ENCODE data around the gene MYF6.

The MYF6 gene

DNA sequence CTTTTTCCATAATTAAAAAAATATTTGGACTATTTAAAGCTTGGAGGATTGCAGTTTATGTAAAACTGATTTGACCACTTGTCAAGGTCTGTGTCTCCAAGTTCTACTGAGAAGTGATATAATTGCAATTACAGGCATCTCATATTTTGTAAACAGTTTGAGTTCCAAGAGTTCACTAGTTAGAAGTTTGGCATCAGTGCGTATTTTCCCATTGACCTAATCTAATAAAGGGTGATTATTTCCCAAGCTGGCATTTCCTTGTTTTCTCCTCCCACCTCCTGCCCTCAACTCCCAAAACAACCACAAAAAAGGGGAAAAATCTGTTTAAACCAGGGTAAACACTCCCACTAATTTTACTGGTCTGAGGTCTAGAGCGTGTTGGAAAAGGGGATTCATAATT, 3.0 kb upstream of the MYF6 start:
- no peak overlapping the region for H3K4me3 ChIP-seq (ENCODE audit: low read depth, low read length)

DNA sequence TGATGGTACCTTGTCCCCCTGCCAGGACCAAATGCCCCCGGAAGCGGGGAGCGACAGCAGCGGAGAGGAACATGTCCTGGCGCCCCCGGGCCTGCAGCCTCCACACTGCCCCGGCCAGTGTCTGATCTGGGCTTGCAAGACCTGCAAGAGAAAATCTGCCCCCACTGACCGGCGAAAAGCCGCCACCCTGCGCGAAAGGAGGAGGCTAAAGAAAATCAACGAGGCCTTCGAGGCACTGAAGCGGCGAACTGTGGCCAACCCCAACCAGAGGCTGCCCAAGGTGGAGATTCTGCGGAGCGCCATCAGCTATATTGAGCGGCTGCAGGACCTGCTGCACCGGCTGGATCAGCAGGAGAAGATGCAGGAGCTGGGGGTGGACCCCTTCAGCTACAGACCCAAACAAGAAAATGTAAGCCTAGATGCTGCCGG, 410 bp downstream of the MYF6 start:
- H3K4me3 ChIP-seq (ENCODE audit: low read depth, low read length), result no peak overlapping the region
- TF ChIP-seq, protein P1, sequence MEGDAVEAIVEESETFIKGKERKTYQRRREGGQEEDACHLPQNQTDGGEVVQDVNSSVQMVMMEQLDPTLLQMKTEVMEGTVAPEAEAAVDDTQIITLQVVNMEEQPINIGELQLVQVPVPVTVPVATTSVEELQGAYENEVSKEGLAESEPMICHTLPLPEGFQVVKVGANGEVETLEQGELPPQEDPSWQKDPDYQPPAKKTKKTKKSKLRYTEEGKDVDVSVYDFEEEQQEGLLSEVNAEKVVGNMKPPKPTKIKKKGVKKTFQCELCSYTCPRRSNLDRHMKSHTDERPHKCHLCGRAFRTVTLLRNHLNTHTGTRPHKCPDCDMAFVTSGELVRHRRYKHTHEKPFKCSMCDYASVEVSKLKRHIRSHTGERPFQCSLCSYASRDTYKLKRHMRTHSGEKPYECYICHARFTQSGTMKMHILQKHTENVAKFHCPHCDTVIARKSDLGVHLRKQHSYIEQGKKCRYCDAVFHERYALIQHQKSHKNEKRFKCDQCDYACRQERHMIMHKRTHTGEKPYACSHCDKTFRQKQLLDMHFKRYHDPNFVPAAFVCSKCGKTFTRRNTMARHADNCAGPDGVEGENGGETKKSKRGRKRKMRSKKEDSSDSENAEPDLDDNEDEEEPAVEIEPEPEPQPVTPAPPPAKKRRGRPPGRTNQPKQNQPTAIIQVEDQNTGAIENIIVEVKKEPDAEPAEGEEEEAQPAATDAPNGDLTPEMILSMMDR (IDR thresholded peaks at IDR 0.05; ENCODE audit: borderline replicate concordance, insufficient read depth, low read depth, low read length), result no peak

More for the DNA sequence above, 3.0 kb upstream of the MYF6 start:
- TF ChIP-seq, protein P1 (IDR thresholded peaks at IDR 0.05; ENCODE audit: borderline replicate concordance, insufficient read depth, low read depth, low read length), result no peak

DNA sequence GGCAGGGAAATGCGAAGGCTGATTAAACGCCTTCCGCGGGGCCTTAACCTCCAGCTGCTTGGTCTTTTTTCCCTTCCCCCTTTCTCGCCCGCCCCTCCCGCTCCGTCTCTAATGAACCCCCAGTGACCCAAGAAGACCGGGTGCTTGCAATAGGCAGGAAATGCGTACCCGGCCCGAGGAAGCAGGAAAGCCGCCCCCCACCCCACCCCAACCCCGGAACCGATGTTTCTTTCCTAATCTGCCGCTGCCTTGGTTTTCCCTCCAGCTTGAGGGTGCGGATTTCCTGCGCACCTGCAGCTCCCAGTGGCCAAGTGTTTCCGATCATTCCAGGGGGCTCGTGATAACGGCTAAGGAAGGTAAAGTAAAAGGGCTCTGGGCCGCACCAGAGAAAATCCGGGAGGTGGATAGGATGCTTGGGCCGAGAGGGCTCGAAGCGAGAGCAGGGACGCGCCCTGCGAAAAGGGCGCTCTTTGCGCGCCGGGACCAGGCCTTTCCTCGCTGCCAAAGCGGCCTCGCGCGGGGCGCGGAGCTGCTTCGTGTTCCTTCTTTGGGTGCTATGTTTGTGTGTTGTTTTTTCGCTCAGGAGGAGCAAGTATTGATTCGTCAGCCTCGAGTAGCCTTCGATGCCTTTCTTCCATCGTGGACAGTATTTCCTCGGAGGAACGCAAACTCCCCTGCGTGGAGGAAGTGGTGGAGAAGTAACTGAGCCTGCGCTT, 983 bp downstream of the MYF6 start:
- H3K4me3 ChIP-seq (ENCODE audit: low read depth, low read length), result peak overlapping the region; percentile 12
- TF ChIP-seq, protein P1 (IDR thresholded peaks at IDR 0.05; ENCODE audit: borderline replicate concordance, insufficient read depth, low read depth, low read length), result no peak

DNA sequence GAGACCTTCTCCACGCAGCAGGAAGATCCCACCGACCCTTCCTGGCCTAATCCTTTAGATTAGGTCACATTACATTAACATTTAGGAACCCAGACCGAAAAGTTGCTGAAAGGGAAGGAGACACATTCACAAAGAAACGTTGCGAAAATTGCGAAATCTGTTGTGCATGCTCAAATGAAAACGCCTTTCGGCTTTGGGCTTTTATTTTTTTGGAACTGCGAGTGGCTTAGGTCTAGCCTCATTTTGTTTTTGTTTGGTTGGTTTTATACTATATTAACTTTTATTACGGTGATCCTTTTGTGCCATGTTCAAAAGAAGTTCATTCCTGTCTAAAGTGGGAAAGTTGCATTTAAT, 1.5 kb downstream of the MYF6 start:
- TF ChIP-seq, protein P1 (IDR thresholded peaks at IDR 0.05; ENCODE audit: borderline replicate concordance, insufficient read depth, low read depth, low read length), result no peak
- H3K4me3 ChIP-seq (ENCODE audit: low read depth, low read length), result peak overlapping the region; percentile 12

DNA sequence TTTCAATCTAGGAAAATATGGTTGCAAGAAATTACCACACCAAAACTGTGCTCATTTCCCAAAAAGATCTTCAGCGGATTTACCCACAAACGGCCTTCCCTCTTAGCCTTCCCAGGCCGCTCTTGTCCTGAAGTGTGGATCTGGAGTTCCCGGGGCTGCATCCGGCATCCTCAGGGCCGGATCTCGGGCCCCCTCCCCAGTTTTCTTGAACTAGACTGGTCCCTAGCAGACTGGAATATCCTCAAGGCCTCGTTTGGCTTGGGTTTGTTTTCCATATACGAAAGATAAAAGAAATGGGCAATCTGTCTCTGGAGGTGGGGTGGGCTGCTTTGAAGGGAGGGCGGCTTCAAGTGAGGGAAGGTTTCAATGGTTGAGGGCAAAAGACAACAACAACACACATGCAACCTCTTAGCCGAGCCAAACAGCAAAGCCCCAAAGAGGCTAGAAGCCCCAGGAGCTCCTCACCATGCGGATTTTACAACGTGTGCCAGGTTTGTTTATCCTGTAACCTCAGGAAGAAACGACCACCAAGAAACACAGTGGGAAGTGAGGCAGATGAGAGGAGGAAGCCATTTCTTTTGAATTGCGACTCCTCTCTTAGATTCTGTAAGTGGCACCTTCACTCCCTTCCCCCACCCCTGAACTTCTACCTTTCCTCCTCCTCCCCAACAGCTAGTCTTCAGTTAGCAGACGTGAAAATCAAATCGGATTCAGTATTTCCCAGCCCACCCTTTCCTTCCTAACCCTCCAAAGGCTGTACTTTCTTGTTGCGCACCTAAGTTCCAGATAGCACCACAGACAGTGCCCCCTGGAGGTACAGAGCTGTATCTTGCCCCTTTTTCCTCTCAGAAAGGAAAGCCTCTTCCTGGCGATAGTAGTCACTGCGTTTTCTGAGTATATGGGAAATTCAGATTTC, 2.6 kb downstream of the MYF6 start:
- TF ChIP-seq, protein P1 (IDR thresholded peaks at IDR 0.05; ENCODE audit: borderline replicate concordance, insufficient read depth, low read depth, low read length), result peak; percentile 73
- peak overlapping the region; percentile 21 for H3K4me3 ChIP-seq (ENCODE audit: low read depth, low read length)

DNA sequence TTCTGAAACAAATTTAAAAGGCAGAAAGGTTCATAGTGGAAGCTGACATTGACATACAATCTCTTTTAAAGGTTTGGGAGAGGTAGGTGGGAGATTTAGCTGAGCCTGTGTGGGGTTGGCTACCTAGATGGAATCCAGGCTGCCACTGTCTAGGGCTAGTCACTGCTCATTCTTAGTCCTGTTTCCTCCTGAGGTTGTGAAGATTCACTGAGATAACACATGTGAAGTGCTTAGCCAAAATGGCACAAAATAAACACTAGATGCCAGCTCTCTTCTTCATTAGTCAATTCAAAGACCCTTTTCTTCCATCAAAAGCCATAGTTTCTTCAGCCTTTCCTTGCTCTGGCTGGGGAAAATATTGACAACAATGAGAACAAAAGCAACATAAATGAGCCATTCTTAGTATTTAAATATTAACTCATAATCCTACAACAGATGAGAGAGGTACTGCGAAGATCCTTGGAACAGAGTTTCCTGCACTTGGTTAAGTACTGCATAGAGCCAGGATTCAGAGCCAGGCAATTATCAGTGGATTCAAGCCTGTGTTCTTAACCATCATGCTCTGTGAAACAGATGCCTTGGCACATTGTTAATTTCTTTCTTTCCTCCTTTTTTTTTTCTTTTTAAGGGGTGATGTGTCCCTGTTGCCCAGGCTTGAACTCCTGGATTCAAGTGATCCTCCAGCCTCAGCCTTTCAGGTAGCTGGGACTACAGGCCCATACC, 3.5 kb downstream of the MYF6 start:
- TF ChIP-seq, protein P1 (IDR thresholded peaks at IDR 0.05; ENCODE audit: borderline replicate concordance, insufficient read depth, low read depth, low read length), result no peak
- H3K4me3 ChIP-seq (ENCODE audit: low read depth, low read length), result no peak overlapping the region

Measured in GM12875 (cell line).